Right forelimb (tissue), 1 donor: ENCODE measurements around the gene GAB2.

Source experiments
- DNase-seq: peaks from one replicate; pipeline ENCODE4 v3.0.0-alpha.2; 2018

Gene GAB2

DNA sequence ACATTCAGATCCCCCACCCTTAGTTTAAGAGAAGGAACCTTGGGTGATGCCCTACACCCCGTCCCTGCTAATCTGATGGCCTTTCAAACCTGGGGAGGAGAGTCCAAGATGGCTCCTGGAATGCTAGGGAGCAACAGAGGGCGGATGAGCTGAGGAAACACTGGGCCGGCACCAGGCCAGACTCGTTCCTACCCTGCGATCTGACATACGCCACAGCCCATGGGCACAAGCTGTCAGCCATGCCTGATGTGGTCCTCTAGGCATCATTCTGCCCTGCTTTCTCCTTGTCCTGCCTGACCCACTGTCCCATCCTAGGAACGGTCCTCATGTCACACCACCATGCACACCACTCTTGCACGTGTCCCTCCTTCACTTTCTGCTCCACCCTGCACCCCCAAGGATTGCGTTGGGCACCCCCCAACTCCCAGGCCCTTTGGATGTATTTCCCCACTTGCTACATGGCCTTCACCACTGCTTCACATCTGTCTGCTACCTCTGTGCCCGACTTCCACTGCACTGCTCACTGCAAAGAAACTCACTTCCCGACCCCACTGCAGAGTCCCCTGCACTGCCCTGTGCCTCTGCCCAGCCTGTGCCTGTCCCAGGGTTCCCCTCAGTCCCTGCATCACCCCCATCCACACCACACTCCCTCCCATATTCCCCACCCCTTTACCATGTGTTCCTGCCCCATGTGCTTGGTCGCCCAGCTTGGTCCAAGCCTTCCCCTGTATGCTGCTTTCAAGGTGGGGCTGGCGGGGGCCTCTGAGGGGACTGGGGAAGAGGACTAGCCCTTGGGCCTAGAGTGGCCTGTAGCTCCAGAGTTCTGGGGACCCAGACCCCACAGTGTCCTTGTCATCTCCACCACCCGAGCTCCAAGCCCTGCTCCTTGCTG, 199.7 kb downstream of the GAB2 start:
- peak; percentile 26 for DNase-seq

DNA sequence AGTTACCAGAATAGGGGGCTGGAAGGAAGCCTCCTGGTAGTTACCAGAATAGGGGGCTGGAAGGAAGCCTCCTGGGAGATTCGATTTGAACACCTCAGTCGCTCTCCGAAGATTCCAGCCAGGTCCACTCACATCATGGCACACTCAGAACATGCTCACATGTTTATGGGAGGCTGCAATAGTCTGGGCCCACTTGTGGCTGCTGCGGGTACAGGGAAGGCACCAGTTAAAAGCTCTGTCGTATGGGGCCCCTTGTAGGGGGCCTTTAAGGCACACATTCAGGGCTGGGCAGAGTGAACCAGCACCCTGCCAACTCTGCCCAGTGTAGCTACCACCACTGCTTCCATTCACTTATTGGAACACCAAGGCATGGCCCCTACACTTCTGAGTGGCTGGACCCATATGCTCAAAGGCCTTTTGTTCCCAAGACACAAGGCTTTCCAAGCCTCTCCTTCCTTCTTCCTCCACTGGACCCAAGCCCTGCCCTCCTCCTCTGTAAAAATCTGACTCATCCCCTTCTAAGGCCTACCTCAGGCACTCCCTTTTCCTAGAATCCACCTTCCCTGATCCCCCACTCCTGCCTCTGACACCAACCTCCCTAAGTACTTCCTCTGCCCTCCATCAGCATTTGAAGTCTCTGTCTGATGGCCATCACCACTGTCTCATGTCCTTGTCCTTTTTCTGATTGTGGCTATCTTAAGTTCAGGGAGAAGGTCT, 200.9 kb downstream of the GAB2 start:
- DNase-seq: peak; percentile 30

DNA sequence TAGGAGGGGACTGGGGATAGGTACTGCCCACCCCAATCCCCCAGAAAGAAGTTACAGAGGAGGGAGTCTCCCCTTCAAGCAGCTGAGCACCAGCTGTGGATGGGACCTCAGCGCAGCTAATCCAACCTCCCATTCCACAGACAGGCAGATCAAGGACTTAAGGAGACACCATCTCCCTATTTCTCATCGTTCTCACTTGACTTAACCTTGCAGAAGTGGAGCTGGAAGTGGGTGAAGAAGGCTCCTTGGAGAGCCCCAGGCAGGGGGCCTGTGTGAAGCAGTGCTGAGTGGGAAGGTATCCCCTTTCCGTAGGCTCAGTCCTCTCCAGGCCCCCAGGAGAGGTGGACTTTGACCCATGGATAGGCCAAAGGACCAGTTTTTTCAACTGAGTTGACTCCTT, 201.6 kb downstream of the GAB2 start:
- no peak for DNase-seq

DNA sequence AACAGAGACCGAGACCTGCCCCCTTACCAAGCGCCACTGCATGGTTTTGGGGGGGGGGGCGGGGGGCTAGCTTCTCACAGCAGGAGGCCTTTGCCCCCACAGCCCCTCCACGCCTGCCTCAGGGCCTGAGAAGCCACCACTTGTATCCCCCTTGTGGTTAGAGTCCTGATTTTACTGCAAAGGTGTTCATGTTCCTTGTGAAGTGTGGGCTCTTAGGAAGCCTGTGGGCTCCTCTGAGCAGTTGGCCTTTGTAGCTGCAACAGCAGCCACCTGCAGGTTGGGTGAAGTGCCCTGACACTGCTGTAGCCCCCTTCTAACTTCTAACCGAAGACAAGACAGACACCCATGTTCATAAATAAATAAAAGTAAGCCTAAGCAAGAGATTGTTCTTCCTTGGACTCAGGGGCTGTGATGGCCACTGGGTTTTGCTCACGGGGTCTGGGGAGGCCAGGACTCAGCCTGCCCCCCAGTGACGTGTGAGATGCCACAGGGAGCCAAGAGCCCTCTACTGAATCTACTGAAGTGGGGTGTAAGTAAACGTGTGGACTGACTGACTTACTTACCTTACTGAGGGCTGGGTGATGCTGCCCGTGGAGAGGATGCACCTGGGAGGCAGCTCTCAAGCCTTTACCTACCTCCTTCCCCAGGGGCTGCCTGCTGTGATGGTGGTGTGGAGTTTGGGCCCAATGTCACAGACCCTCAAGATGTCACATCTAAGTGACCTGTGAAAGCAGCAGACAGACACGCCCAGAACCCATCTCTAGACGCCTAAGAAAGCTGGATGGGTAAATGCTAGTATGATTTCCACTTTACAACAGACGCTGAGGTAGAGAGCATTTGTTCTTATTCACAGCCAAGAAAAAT, 203.1 kb downstream of the GAB2 start:
- no peak for DNase-seq

DNA sequence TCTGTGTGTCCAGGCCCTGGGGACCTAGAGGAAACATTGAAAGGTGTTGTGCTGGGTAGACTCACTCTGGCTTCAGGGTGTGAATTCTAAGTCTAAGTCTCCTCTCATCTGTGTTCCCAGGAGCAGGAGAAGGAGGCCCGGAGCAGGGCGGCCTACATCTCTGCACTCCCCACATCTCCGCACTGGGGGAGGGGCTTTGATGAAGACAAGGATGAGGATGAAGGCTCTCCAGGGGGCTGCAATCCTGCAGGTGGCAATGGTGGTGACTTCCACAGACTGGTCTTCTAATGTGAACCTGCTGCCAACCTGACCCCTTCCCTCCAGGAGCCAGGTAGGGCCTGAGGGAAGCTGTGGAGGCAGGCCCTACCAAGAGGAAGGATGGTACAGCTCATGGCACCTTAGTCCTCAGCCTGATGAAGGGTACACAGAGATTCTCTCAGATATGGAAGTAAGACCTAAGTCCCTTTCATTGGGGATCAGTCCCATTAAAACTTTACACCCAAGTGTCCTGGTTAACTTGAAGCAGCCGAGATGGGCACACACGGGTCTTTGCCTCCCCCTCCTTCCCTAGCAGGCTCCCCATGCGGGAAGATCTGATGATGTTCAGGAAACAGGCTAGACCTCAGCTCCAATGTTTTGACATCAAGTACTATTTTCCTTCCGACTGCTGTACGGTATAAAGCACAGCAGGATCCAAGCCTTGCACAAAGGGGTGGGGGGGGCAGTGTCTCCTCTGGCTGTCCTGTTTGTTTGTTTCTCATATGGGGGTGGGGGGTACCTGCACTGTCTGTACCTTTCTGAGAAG, 203.9 kb downstream of the GAB2 start:
- no peak for DNase-seq

DNA sequence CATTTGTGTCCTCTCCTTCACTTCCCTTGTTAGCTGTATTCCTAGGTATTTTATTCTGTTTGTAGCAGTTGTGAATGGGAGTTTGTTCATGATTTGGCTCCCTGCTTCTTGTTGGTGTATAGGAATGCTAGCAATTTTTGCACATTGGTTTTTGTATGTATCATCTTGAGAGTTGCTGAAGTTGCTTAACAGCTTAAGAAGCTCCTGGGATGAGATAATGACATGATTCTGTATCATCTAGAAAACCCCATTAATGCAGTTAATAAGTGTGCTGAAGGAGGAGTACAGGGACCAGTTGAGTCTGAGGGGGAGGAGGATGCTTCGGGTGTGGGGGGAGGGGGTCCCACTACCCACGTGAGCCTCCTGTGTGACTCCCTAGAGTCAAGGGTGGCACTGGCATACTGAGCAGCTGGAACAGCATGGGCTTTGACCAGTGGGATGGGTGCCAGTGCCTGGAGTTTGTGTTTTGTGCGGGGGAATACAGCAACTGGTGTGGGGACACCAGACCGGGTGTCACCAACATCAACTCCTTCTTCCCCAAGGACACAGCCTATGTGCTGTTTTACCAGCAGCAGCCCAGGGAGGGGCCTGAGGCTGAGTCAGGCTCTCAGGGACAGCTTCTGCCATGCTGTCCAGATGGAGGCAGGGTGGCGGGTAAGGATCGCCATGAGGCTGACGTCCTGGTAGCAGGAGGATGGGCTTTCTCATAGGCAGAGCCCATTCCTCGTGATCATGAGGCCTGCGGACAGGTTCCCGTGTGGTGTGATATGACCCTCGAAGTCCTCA, 204.8 kb downstream of the GAB2 start:
- no peak for DNase-seq

DNA sequence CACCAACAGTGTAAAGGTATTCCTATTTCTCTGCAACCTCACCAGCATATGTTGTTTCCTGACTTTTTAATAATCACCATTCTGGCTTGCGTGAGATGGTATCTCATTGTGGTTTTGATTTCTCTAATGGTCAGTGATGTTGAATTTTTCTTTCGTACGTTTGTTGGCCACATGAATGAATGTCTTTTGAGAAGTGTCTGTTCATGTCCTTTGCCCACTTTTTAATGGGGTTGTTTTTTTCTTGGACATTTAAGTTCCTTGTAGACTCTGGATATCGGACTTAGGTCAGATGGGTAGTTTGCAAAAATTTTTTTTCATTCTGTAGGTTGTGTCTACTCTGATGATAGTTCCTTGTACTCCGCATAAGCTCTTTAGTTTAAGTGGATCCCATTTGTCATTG, 206.1 kb downstream of the GAB2 start:
- no peak for DNase-seq

DNA sequence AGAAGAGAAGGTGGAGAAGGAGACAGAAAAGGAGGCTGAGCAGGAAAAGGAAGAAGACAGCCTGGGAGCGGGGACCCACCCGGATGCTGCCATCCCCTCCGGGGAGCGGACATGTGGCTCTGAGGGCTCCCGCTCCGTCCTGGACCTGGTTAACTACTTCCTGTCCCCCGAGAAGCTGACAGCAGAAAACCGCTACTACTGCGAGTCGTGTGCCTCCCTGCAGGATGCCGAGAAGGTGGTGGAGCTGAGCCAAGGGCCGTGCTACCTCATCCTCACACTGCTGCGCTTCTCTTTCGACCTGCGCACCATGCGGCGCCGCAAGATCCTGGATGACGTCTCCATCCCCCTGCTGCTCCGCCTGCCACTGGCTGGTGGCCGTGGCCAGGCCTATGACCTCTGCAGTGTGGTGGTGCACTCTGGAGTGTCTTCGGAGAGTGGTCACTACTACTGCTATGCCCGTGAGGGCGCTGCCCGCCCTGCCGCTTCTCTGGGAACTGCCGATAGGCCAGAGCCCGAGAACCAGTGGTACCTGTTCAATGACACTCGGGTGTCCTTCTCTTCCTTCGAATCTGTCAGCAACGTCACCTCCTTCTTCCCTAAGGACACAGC, 207.5 kb downstream of the GAB2 start:
- DNase-seq: no peak

DNA sequence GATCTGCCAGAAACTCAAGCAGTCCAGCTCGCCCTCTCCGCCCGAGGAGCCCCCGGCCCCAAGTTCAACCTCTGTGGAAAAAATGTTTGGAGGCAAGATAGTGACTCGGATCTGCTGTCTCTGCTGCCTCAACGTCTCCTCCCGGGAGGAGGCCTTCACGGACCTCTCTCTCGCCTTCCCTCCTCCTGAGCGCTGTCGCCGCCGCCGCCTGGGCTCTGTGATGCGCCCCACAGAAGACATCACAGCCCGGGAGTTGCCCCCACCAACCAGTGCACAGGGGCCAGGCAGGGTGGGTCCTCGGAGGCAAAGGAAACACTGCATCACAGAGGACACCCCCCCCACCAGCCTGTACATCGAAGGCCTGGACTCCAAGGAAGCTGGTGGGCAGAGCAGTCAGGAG, 208.1 kb downstream of the GAB2 start:
- DNase-seq: no peak

DNA sequence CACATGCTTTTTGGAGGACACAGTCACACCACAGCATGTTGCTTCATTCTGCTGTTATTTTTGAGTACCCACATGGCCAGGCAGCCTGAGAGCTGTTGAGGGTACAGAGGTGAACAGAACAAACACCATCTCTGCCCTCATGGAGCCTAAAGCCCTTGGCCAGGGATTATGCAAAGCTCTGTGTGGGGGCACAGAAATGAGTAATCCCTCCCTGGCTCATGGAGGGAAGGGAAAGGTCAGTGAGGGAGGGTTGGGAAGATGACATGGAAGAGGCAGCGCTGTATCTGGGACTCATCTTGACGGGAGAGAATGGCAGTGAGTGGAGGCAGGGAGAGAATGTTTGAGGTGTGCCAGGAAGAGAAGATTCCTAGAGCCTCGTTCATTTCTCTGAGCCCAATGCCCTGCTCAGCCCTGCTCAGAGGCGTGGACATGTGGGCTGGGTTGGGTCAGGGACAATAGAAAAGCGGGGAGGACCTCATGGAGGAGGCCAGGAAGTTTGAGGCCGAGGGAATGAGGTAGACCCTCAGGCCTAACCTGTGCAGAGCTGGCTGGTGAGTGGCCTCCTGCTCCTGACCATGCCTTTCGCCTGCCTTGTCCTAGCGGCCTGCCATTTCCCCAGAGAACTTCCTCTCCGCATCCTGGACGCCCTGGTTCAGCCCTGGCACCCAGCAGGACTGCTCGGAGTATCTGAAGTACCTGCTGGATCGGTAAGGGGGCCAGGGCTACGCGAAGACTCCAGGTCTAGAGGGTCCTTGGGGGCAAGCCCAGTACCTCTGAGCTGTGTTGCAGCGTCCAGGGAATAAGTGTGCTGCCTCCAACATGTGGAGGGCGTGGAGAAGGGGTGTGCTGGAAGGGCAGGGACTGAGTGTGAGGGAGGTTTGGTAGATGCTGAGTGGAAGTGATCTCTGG, 209.1 kb downstream of the GAB2 start:
- DNase-seq: no peak

DNA sequence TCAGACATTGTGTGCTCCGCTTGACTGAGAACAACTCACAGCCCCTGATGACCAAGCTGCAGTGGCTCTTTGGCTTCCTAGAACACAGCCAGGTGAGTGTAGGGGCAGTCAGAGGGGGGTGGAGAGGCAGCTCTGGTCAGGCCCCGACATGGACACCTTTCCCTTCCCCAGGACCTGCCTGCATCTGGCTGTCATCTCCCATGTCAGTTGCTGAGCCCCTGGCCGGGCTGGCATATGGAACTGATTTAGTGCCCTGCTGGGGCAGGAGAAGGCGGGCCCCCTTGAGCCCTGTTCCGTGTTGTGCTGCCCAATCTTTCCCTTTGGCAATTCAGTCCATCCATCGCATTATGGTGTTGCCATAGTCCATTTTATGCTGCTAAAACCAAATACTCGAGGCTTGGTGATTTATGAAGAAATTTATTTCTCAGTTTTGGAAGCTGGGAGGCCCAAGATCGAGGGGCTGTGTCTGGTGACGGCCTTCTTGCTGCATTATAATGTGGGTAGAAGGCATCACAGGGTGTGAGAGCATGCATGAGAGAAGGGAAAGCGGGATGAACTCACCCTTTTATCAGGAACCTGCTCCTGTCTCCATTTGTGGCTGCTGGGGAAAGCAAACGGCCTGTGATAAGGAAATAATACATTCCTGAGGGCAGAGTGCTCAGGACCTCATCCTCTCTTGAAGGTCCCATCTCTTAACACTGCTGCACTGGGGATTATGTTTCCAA, 209.9 kb downstream of the GAB2 start:
- DNase-seq: no peak

DNA sequence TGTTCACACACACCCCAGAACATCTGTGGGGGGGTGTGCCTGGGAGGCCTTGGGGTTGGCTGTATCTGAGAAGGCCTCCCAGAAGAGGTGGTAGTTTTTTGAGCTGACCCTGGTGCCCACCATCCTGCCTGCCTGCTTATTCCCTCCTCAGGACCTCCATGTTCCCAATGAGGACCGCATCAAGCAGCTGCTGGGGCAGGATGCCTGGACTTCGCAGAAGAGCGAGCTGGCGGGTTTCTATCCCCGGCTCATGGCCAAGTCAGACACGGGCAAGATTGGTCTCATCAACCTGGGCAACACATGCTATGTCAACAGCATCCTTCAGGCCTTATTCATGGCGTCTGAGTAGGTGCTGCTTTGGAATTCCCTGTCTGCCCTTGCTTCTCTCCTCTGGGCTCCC, 211.9 kb downstream of the GAB2 start:
- no peak for DNase-seq

DNA sequence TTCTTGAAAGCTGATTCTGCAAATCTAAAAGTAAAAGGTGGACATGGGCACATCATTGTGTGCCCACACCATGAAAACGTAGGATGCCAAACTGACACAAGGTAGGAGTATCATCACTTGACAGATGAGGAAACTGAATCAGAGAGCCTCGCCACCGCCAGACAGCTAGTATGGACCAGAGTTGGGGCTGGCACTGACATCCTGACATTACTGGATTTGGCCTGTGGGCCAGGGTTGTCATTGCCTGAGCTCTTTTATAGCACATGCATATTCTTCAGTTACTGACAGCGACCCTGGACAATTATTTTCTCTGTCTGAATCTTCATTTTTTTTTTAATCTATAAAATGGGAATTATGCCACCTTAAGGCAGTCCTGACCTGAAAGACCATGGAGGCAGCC, 212.4 kb downstream of the GAB2 start:
- no peak for DNase-seq

DNA sequence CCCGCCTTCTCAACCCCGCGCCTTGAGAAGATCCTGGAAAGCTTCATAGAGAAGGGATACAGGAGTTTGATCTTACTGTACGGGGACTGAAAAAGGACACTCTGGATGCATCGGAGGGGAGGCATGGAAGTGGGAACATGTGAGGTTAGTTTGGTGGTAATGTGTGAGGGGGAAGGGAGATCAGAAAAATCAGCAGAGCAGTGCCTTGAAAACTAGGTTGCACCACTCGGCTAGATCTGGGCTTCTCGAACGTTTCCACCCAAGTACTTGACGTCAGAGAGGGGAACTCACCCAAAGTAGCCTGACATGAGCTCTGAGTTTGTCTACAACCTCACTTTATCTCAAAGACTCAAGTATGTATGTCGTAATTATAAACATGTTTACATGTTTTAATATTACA, 214.4 kb downstream of the GAB2 start:
- no peak for DNase-seq

DNA sequence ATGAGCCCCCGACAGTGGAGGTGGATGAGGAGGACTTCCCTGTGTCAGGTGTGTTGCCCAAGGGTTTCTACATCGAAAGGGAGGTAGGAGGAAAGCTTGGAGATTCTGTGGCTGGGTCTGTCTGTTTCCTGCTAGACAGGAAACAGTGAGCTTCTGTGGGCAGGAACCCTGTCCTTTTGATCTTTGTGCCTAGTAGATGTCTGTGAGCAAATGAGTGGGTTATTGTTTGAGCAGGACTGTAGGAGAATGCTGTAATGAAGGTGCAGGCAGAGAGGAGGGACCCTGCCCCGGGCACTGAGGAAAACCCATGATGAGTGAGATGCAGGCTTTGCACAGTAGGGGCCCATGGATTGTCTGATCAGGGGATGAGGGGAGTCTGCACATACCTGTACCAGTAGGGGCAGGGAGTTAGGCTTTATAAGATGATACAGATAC, 214.9 kb downstream of the GAB2 start:
- DNase-seq: no peak

DNA sequence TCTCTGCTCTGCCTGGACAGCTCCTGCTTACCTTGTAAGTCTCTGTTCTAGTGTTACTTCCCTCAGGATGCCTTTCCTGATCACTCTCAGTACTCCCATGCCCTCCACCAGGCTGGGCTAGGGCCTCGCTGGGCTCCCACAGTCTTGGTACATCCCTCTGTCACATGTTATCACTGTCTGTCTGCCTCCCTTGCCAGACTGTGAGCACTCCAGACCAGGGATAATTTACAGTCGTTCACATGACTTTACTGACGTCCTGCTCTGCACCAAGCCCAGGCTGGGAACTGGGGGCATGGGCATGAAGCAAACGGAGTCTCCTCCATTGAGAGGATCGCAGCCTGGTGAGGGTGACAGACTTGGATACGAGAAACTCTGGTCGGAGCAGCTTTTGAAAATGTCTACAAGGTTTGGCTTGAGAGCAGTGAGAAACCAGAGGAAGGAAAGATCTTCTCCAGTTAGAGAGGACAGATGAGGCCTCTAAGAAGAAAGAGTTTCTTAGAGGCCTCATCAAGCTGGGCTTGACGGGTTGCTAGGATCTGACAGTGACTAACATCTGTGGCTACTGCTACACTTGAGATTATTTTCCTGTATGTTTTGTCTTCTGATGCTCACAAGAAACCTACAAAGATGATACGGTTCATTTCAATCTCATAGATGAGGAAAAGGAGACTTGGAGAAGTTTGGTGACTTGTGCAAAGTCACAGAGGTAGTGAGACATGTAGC, 216.4 kb downstream of the GAB2 start:
- DNase-seq: no peak

DNA sequence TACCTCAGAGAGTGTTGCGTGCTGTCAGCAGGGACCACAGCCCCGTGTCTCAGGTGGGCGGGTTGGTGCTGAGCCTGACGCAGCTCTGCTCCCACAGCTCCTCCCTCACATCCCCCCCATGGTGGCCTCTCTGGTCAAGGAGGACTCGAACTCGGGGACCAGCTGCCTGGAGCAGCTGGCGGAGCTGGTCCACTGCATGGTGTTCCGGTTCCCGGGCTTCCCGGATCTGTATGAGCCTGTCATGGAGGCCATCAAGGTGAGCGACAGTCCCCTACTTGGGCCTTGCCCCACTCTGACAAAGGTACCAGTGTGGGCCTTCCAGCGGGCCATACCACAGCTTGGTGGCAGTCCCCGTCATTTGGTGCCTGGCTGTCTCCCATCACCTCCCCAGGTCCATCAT, 217.1 kb downstream of the GAB2 start:
- no peak for DNase-seq

DNA sequence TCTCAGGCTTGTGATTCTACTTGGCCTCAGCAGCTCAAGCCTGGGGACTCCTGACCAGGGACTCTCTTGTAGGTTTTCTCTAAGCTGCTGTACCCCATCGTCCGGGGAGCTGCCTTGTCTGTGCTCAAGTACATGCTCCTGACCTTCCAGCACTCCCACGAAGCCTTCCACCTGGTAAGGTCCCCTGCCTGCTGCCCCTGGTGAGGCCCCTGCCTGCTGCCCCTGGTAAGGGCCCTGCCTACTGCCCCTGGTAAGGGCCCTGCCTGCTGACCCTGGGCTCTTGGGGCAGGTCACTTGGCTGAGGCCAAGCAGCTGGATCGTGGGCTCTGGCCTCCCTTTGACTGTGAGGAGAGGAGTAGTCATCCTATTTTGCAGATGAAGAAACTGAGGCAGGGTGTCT, 217.6 kb downstream of the GAB2 start:
- DNase-seq: no peak

DNA sequence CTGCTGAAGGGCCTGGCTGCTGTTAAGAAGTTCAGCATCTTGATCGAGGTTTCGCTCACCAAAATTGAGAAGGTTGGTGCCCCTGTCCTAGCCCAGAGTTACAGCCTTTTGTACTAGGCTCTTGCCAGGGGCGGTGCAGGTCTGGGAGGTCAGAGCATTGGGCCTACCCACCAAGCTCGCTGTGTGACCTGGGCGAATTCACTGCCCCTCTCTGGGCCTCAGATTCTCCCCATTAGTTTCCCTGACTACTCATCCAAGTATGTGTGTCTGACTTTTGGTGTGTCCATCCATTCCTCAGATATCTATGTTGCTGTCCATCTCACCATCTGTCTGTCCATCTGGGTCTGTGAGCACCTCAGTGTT, 218.0 kb downstream of the GAB2 start:
- DNase-seq: no peak
